Upper lobe of left lung (tissue), 6 donors: Measurements from ENCODE around the gene NAA25. TPM values are rescaled to one million over a fixed set of nuclear protein-coding genes. Genes with fewer than 3 reads are reported as not detected.
A peak's percentile ranks its signal among the peaks of the same experiment; 100 is the strongest.

ENCODE experiments used
- ATAC-seq, 2 donors: fragments of 200-7000 bp; cut with Tn5 transposase; one replicate each; pipeline ENCODE4 v1.9.1; 2022; ENCODE audit warnings: mild to moderate bottlenecking in 2 of 2, moderate library complexity in 2 of 2; ENCODE audit not compliant: low FRiP score in 2 of 2
- DNase-seq, 2 donors: peaks; one replicate each; pipeline ENCODE4 v3.0.0-alpha.2; 2019 to 2020
- H3K27ac ChIP-seq, 4 donors: fragments of 200-600 bp; sonication (generic); one replicate each; pipeline ENCODE4 v1.5.1; 2016 to 2019
- H3K27me3 ChIP-seq, 4 donors: fragments of 200-600 bp; sonication (generic); one replicate each; pipeline ENCODE4 v1.5.1; 2017 to 2019
- H3K36me3 ChIP-seq, 4 donors: fragments of 200-600 bp; sonication (generic); one replicate each; pipeline ENCODE4 v1.5.1; 2016 to 2019
- H3K4me1 ChIP-seq, 4 donors: fragments of 200-600 bp; sonication (generic); one replicate each; pipeline ENCODE4 v1.5.1; 2018 to 2019
- H3K4me3 ChIP-seq, 4 donors: fragments of 200-600 bp; sonication (generic); one replicate each; pipeline ENCODE4 v1.5.1; 2017 to 2019; ENCODE audit warnings: mild to moderate bottlenecking in 2 of 4, moderate library complexity in 1 of 4
- H3K9me3 ChIP-seq, 4 donors: fragments of 200-600 bp; sonication (generic); one replicate each; pipeline ENCODE4 v1.5.1; 2018 to 2019
- CTCF ChIP-seq, 6 experiments: fragments of 450-650 bp in 4 of 6; fragments of 200-600 bp in 2 of 6; sonication (generic) in 2 of 6; IDR thresholded peaks; one replicate each; pipeline ENCODE4 v1.5.1; 2016 to 2019; ENCODE audit warnings: antibody characterized with exemption in 6 of 6
- EP300 ChIP-seq, 4 donors: sonication (generic); formaldehyde crosslinking; IDR thresholded peaks; one replicate each; pipeline ENCODE4 v1.5.1; 2017; ENCODE audit warnings: antibody characterized with exemption in 4 of 4, control low read depth in 2 of 4
- POLR2A ChIP-seq, 4 donors: fragments of 450-650 bp; IDR thresholded peaks; one replicate each; pipeline ENCODE4 v1.5.1; 2016 to 2017; ENCODE audit warnings: antibody characterized with exemption in 4 of 4, mild to moderate bottlenecking in 2 of 4
- POLR2AphosphoS5 ChIP-seq, 2 donors: sonication (generic); formaldehyde crosslinking; IDR thresholded peaks; one replicate each; pipeline ENCODE4 v1.5.1; 2017; ENCODE audit warnings: antibody characterized with exemption in 2 of 2
- WGBS, 2 donors: methylation state at CpG; one replicate each; pipeline ENCODE4 v1.1.5; 2017 to 2018; 5-methylcytosine and 5-hydroxymethylcytosine counted together
- total RNA-seq, 6 donors: library from RNA; depleted of rRNA in 4 of 6; stranded (reverse); fragments of >200 nt in 4 of 6; gene quantifications; one replicate each; pipeline versions ENCODE4 v1.1.0 to v1.2.1, GENCODE V29; 2016 to 2021
- donor health status: DM: no; HTN: no; CAD: no; lungs with moderate emphysema.
- donor health status: DM: no; HTN: yes; CAD: no; lungs with severe emphysema.

The NAA25 gene
- total RNA-seq, 6 donors from 2014 or later = 15.0 to 30.3 (median 19.4) TPM

GRCh38 chr12:112149596-112149995, 41.0 kb upstream of the NAA25 start:
- Histone ChIP-seq H3K36me3 (peaks cover 48 to 96% (median 81%) of the 10 kb centered on the region in 4 donors), H3K4me3 (no peak overlapping the region), H3K27ac (no peak overlapping the region), H3K9me3 (no peaks in the 10 kb centered on the region), H3K4me1 (peaks cover 0 to 3% (median 0%) of the 10 kb centered on the region in 4 donors), H3K27me3 (no peaks in the 10 kb centered on the region)
- DNase-seq (peak in 1 of 2 donors; percentile 82), ATAC-seq (peak; percentile 40 to 69)
- TF ChIP-seq EP300 (IDR thresholded peaks at IDR 0.05) = peak in 1 of 4 donors; percentile 37
- no peak for TF ChIP-seq POLR2AphosphoS5 (IDR thresholded peaks at IDR 0.05)
- 84 to 88% methylated on average over 5 of the region's 5 CpGs for WGBS, 2 donors

GRCh38 chr12:112148031-112148513, 39.5 kb upstream of the NAA25 start:
- 76 to 82% methylated on average over 3 of the region's 3 CpGs for WGBS, 2 donors
- peak in 1 of 2 donors; percentile 18 for DNase-seq
- H3K36me3 ChIP-seq = peaks cover 58 to 97% (median 84%) of the 10 kb centered on the region in 4 donors

GRCh38 chr12:112146123-112146522, 37.5 kb upstream of the NAA25 start:
- ATAC-seq = no peak
- no peak for DNase-seq
- peaks cover 49 to 97% (median 79%) of the 10 kb centered on the region in 4 donors for H3K36me3 ChIP-seq
- peaks cover 0 to 8% (median 2%) of the 10 kb centered on the region in 4 donors for H3K4me1 ChIP-seq
- WGBS, 2 donors = 94% methylated on average over 1 of the region's 1 CpG
- H3K27ac ChIP-seq = no peak overlapping the region
- TF ChIP-seq EP300 (IDR thresholded peaks at IDR 0.05) = no peak
- no peak for TF ChIP-seq POLR2AphosphoS5 (IDR thresholded peaks at IDR 0.05)
- TF ChIP-seq CTCF (IDR thresholded peaks at IDR 0.05) = no peak
- no peak overlapping the region for H3K4me3 ChIP-seq
- no peaks in the 10 kb centered on the region for H3K27me3 ChIP-seq
- H3K9me3 ChIP-seq = no peaks in the 10 kb centered on the region

More at GRCh38 chr12:112148031-112148513, 39.5 kb upstream of the NAA25 start:
- Histone ChIP-seq H3K9me3 (no peaks in the 10 kb centered on the region), H3K4me3 (no peak overlapping the region), H3K4me1 (peaks cover 0 to 3% (median 0%) of the 10 kb centered on the region in 4 donors), H3K27me3 (no peaks in the 10 kb centered on the region), H3K27ac (peak overlapping the region in 1 of 4 donors; percentile 8)
- no peak for TF ChIP-seq CTCF (IDR thresholded peaks at IDR 0.05)
- TF ChIP-seq POLR2AphosphoS5 (IDR thresholded peaks at IDR 0.05) = no peak
- TF ChIP-seq EP300 (IDR thresholded peaks at IDR 0.05) = no peak
- TF ChIP-seq POLR2A (IDR thresholded peaks at IDR 0.05) = no peak
- no peak for ATAC-seq

- Histone ChIP-seq H3K9me3 (no peaks in the 10 kb centered on the region), H3K27me3 (no peaks in the 10 kb centered on the region), H3K27ac (peak overlapping the region in 2 of 4 donors; percentile 26 to 51), H3K4me1 (peaks cover 5 to 32% (median 7%) of the 10 kb centered on the region in 4 donors), H3K36me3 (peaks cover 32 to 100% (median 82%) of the 10 kb centered on the region in 4 donors), H3K4me3 (no peak overlapping the region)
- peak in 1 of 2 donors; percentile 50 for DNase-seq
- WGBS, 2 donors = 69 to 96% methylated on average over 5 of the region's 5 CpGs
- no peak for TF ChIP-seq POLR2A (IDR thresholded peaks at IDR 0.05)
- peak in 1 of 2 donors; percentile 36 for TF ChIP-seq POLR2AphosphoS5 (IDR thresholded peaks at IDR 0.05)
- no peak for ATAC-seq
Measured at GRCh38 chr12:112140728-112141127, 32.1 kb upstream of the NAA25 start.

GRCh38 chr12:112134731-112135130, 26.1 kb upstream of the NAA25 start:
- no peaks in the 10 kb centered on the region for H3K9me3 ChIP-seq
- peak in 1 of 4 donors; percentile 17 for TF ChIP-seq EP300 (IDR thresholded peaks at IDR 0.05)
- no peak for TF ChIP-seq CTCF (IDR thresholded peaks at IDR 0.05)
- TF ChIP-seq POLR2A (IDR thresholded peaks at IDR 0.05) = no peak
- peaks cover 0 to 54% (median 43%) of the 10 kb centered on the region in 4 donors for H3K36me3 ChIP-seq
- 62 to 72% methylated on average over 3 of the region's 3 CpGs for WGBS, 2 donors
- no peaks in the 10 kb centered on the region for H3K27me3 ChIP-seq
- no peak overlapping the region for H3K4me3 ChIP-seq
- H3K27ac ChIP-seq = peak overlapping the region in 3 of 4 donors; percentile 4 to 66 (median 15)
- no peak for ATAC-seq
- DNase-seq = peak in 1 of 2 donors; percentile 18
- peaks cover 30 to 52% (median 40%) of the 10 kb centered on the region in 4 donors for H3K4me1 ChIP-seq

GRCh38 chr12:112133418-112133817, 24.8 kb upstream of the NAA25 start:
- Histone ChIP-seq H3K27ac (no peak overlapping the region), H3K27me3 (no peaks in the 10 kb centered on the region), H3K36me3 (peaks cover 0 to 41% (median 36%) of the 10 kb centered on the region in 4 donors), H3K9me3 (no peaks in the 10 kb centered on the region), H3K4me3 (no peak overlapping the region), H3K4me1 (peaks cover 37 to 58% (median 52%) of the 10 kb centered on the region in 4 donors)
- no peak for ATAC-seq
- no peak for TF ChIP-seq EP300 (IDR thresholded peaks at IDR 0.05)
- TF ChIP-seq POLR2A (IDR thresholded peaks at IDR 0.05) = no peak
- TF ChIP-seq POLR2AphosphoS5 (IDR thresholded peaks at IDR 0.05) = no peak
- no peak for TF ChIP-seq CTCF (IDR thresholded peaks at IDR 0.05)
- 93 to 94% methylated on average over 5 of the region's 5 CpGs for WGBS, 2 donors
- DNase-seq = no peak
